ENCODE measurements around the gene PNMT. TPM values are rescaled to one million over a fixed set of nuclear protein-coding genes. Genes with fewer than 3 reads are reported as not detected.

The PNMT gene
- polyA plus RNA-seq, 1 donor from 2014 or later = 1.5 TPM

DNA sequence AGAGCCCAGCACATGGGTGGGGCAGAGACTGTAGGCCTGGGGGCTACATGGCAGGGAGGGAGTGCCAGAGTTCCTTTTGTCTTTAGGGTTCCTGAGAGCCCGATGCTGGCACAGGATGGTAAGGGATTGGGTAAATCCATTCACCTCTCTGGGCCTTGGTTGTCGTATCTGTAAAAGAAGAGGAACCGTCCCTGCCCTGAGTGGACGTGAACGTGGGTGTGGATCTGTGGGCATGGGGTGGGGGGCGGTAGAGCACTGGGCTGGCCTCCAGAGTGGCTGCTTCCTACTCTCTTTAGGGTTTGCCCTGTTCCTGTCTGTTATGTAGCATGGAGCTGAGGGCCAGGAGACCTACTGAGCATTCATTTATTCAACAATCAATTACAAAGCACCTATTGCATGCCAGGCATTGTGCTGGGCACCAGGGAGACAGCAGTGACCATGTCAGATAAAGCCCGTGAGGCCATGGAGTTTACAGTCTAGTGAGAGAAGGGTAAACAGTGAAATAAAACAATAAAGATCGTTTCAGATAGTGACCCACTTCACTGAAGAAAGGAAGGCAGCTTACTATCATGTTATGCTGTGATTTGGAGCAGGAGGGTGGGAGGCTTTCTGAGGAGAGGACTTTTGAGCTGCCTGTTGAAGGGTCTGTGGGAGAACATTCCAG lies 16.2 kb upstream of the PNMT start:
- no peaks in the 10 kb centered on the region for H3K79me2 ChIP-seq (replicated peaks; ENCODE audit: insufficient read depth, low read length)
- H3K27ac ChIP-seq (ENCODE audit: low read length) = no peak overlapping the region
- H3F3A ChIP-seq (ENCODE audit: insufficient read depth, low read length, poor library complexity, severe bottlenecking) = no peaks in the 10 kb centered on the region
- no peak overlapping the region for H3K9ac ChIP-seq (ENCODE audit: low read length)
- no peaks in the 10 kb centered on the region for H3K27me3 ChIP-seq (ENCODE audit: insufficient read depth, low read depth, low read length)
- no peak for TF ChIP-seq EZH2 (IDR thresholded peaks at IDR 0.05; ENCODE audit: borderline replicate concordance, insufficient read depth, low read length, poor library complexity, severe bottlenecking)
- no peak for TF ChIP-seq TAF1 (IDR thresholded peaks at IDR 0.05; ENCODE audit: low read depth)
- no peak for TF ChIP-seq RAD21 (conservative IDR thresholded peaks at IDR 0.05)
- no peak for TF ChIP-seq SMC3 (conservative IDR thresholded peaks at IDR 0.05; ENCODE audit: poor library complexity)
- TF ChIP-seq, protein P1, sequence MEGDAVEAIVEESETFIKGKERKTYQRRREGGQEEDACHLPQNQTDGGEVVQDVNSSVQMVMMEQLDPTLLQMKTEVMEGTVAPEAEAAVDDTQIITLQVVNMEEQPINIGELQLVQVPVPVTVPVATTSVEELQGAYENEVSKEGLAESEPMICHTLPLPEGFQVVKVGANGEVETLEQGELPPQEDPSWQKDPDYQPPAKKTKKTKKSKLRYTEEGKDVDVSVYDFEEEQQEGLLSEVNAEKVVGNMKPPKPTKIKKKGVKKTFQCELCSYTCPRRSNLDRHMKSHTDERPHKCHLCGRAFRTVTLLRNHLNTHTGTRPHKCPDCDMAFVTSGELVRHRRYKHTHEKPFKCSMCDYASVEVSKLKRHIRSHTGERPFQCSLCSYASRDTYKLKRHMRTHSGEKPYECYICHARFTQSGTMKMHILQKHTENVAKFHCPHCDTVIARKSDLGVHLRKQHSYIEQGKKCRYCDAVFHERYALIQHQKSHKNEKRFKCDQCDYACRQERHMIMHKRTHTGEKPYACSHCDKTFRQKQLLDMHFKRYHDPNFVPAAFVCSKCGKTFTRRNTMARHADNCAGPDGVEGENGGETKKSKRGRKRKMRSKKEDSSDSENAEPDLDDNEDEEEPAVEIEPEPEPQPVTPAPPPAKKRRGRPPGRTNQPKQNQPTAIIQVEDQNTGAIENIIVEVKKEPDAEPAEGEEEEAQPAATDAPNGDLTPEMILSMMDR (IDR thresholded peaks at IDR 0.05; ENCODE audit: poor library complexity, severe bottlenecking) = no peak
- no peak for TF ChIP-seq MXI1 (conservative IDR thresholded peaks at IDR 0.05; ENCODE audit: poor library complexity, severe bottlenecking)
- TF ChIP-seq POLR2AphosphoS5 (IDR thresholded peaks at IDR 0.05) = no peak
- TF ChIP-seq EP300 (conservative IDR thresholded peaks at IDR 0.05; ENCODE audit: poor library complexity, severe bottlenecking) = no peak
- TF ChIP-seq, protein P2, sequence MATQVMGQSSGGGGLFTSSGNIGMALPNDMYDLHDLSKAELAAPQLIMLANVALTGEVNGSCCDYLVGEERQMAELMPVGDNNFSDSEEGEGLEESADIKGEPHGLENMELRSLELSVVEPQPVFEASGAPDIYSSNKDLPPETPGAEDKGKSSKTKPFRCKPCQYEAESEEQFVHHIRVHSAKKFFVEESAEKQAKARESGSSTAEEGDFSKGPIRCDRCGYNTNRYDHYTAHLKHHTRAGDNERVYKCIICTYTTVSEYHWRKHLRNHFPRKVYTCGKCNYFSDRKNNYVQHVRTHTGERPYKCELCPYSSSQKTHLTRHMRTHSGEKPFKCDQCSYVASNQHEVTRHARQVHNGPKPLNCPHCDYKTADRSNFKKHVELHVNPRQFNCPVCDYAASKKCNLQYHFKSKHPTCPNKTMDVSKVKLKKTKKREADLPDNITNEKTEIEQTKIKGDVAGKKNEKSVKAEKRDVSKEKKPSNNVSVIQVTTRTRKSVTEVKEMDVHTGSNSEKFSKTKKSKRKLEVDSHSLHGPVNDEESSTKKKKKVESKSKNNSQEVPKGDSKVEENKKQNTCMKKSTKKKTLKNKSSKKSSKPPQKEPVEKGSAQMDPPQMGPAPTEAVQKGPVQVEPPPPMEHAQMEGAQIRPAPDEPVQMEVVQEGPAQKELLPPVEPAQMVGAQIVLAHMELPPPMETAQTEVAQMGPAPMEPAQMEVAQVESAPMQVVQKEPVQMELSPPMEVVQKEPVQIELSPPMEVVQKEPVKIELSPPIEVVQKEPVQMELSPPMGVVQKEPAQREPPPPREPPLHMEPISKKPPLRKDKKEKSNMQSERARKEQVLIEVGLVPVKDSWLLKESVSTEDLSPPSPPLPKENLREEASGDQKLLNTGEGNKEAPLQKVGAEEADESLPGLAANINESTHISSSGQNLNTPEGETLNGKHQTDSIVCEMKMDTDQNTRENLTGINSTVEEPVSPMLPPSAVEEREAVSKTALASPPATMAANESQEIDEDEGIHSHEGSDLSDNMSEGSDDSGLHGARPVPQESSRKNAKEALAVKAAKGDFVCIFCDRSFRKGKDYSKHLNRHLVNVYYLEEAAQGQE (IDR thresholded peaks at IDR 0.05; ENCODE audit: borderline replicate concordance) = no peak
- no peaks in the 10 kb centered on the region for H3K9me2 ChIP-seq (ENCODE audit: insufficient read depth, low read length)
- H3K36me3 ChIP-seq (ENCODE audit: insufficient read depth, low read length) = no peaks in the 10 kb centered on the region
- H4K20me1 ChIP-seq (ENCODE audit: insufficient read depth) = no peaks in the 10 kb centered on the region
- H2AFZ ChIP-seq (ENCODE audit: low read depth, low read length) = no peak overlapping the region
- H3K4me3 ChIP-seq (ENCODE audit: low read length) = no peak overlapping the region
- H3K9me3 ChIP-seq (ENCODE audit: low read length) = no peaks in the 10 kb centered on the region
- no peak overlapping the region for H3K4me2 ChIP-seq (ENCODE audit: low read length)

DNA sequence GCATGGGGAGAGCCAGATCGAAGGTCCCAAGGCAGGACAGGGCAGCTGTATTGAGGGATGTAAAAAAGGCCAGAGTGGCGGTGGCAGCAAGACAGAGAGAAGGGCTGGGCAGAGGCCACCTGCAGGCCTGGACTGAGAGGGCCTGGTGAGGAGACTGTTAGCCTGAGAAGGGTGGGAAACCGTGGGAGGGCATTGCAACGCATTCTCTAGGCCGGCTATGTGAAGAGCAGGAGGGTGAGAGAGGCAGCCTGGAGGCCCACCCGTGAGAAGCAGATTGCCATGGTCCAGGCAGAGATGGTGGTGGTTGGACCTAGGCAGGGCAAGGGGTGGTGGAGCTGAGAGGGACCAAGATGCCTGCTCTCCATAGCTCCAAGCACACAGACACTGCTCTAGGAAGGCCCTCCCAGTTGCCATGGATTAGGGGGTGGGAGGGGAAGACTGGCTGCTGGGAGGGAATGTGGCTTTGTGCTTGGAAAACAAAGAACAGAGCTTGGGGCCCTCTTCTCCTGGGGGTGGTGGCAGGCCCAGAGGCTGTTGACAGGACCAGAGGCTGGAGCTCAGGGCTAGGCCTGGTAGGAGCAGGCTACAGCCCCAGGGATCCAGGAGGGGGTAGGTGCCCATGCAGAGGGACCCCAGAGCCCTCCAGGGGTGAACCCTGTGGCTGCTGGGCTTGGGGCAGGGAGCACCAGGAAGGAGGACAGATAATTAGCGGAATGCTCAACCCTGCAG lies 15.5 kb upstream of the PNMT start:
- no peak overlapping the region for H3K27ac ChIP-seq (ENCODE audit: low read length)
- H3K27me3 ChIP-seq (ENCODE audit: insufficient read depth, low read depth, low read length) = no peaks in the 10 kb centered on the region
- no peak for TF ChIP-seq TAF1 (IDR thresholded peaks at IDR 0.05; ENCODE audit: low read depth)
- no peak for TF ChIP-seq EZH2 (IDR thresholded peaks at IDR 0.05; ENCODE audit: borderline replicate concordance, insufficient read depth, low read length, poor library complexity, severe bottlenecking)
- TF ChIP-seq RAD21 (conservative IDR thresholded peaks at IDR 0.05) = no peak
- TF ChIP-seq, protein P2 (IDR thresholded peaks at IDR 0.05; ENCODE audit: borderline replicate concordance) = no peak
- TF ChIP-seq MXI1 (conservative IDR thresholded peaks at IDR 0.05; ENCODE audit: poor library complexity, severe bottlenecking) = no peak
- no peak overlapping the region for H2AFZ ChIP-seq (ENCODE audit: low read depth, low read length)
- H3K9me3 ChIP-seq (ENCODE audit: low read length) = no peaks in the 10 kb centered on the region
- no peaks in the 10 kb centered on the region for H3K9me2 ChIP-seq (ENCODE audit: insufficient read depth, low read length)
- no peak overlapping the region for H3K4me3 ChIP-seq (ENCODE audit: low read length)
- H4K20me1 ChIP-seq (ENCODE audit: insufficient read depth) = no peaks in the 10 kb centered on the region
- H3K36me3 ChIP-seq (ENCODE audit: insufficient read depth, low read length) = no peaks in the 10 kb centered on the region
- no peak overlapping the region for H3K9ac ChIP-seq (ENCODE audit: low read length)
- no peaks in the 10 kb centered on the region for H3K79me2 ChIP-seq (replicated peaks; ENCODE audit: insufficient read depth, low read length)
- H3K4me2 ChIP-seq (ENCODE audit: low read length) = no peak overlapping the region
- H3F3A ChIP-seq (ENCODE audit: insufficient read depth, low read length, poor library complexity, severe bottlenecking) = no peaks in the 10 kb centered on the region

All from neural cell (in vitro differentiated cells).